GM13976 (cell line): ENCODE measurements around the gene SLC37A1.

Source experiments
- DNase-seq: peaks from one replicate; pipeline ENCODE4 v3.0.0; 2012; ENCODE audit warnings: low spot score
- in situ Hi-C: fragments of 300-500 bp; cut with MboI; formaldehyde crosslinking; loops from one replicate; pipeline ENCODE4 v1.12.0; 2022; ENCODE audit warnings: low sequenced_read_pairs, mixed read lengths, inconsistent platforms; ENCODE audit not compliant: unreplicated experiment
- TF ChIP-seq, protein P1 (sequence below): IDR thresholded peaks from 2 replicates; pipeline ENCODE4 v1.5.1; 2012; ENCODE audit warnings: borderline replicate concordance, mild to moderate bottlenecking; ENCODE audit not compliant: insufficient read depth; ENCODE audit errors: extremely low read depth, missing control alignments, control extremely low read depth

Gene SLC37A1

DNA sequence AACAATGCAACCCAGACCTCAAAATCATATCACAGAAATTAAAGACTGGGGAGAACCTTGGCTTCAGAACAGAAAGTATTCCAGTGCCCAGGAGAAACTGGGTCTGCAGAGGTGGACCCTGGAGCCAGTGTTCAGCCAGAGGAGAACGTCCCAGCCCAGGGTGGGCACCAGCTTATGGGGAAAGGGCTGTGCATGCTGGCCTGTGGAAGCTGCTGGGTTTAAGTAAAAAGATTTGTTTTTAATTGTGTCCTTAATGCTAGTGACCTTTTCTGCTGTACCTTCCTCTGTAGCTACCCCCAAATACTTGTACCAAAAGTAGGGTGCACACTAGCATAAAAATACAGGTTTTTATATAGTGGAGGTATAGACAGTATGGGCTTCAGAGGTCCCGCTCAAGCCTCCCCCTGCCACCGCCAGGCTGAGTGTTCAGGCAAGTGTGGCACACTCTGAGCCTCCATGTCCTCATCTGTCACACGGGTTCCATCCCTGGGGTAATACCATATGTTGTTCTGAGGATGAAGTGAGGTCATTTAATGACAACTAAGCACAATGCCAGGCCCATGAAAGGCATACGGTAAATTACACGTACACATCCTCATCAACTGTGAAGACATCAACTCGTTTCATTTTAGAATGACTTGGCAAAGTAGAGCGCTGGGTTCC lies 47.0 kb downstream of the SLC37A1 start:
- TF ChIP-seq, protein P1, sequence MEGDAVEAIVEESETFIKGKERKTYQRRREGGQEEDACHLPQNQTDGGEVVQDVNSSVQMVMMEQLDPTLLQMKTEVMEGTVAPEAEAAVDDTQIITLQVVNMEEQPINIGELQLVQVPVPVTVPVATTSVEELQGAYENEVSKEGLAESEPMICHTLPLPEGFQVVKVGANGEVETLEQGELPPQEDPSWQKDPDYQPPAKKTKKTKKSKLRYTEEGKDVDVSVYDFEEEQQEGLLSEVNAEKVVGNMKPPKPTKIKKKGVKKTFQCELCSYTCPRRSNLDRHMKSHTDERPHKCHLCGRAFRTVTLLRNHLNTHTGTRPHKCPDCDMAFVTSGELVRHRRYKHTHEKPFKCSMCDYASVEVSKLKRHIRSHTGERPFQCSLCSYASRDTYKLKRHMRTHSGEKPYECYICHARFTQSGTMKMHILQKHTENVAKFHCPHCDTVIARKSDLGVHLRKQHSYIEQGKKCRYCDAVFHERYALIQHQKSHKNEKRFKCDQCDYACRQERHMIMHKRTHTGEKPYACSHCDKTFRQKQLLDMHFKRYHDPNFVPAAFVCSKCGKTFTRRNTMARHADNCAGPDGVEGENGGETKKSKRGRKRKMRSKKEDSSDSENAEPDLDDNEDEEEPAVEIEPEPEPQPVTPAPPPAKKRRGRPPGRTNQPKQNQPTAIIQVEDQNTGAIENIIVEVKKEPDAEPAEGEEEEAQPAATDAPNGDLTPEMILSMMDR: no peak
- in situ Hi-C loops: no loop called here
- DNase-seq: no peak

GRCh38 chr21:42561762-42562650 lies 48.4 kb downstream of the SLC37A1 start:
- in situ Hi-C loops: no loop called here

DNA sequence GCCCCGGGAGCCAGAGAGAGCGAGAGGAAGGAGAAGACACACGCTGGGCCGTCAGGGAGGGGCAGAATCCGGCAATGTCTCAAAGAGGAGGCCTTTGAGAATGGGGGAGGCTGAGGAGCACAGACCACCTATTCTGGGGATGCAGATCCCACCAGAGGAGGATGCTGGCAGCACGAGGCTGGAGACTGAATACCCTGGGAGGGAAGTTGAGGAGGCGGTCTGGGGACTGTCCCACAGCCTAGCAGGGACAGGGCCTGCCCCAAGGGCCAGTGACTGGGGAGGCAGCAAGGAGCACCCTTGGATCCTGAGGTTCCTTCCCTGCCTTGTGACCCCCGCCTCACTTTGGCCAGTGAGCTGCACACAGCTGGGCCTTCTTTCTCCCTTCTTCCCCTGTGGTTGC lies 49.2 kb downstream of the SLC37A1 start:
- in situ Hi-C loops: no loop called here
- TF ChIP-seq, protein P1: no peak
- DNase-seq: no peak

More at GRCh38 chr21:42561762-42562650, 48.4 kb downstream of the SLC37A1 start:
- peak; percentile 72 for DNase-seq
- TF ChIP-seq, protein P1: no peak

DNA sequence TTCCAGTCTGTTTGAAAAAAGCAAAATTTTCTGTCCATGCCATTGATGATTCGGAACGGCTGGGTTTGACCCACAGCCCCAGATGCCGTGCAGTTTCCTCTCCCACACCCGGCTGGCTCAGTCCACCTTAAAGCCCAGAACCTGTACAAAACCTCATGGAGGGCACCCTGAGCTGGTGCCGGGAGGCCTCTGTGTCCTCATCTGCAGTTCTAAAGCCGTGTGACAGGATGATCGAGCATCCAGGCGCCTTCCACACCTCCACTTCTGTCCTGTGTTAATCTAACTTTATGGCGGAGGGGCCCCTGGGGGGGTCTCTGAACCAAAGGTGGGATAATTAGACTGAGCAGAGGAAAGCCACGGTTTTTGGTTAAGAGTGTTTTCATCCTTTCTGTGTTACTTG lies 49.6 kb downstream of the SLC37A1 start:
- TF ChIP-seq, protein P1: no peak
- in situ Hi-C loops: no loop called here

DNA sequence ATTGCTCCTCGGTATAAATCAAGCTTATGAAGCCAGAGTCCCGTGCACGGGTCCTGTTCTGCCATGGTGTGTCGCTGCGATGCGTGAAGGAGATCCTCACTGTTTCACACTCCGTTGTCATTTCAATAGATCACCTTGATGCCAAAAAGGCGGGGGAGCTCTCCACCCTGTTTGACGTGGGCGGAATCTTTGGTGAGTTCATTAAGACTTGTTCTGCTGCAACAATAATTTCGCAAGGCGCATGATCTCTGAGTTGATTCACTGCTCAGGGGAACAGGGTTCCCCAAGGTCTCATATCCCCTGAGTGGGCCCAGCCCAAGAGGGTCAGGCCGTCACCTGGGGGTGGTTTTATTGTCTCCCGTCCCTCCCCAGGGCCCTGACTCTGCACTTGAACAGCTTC lies 50.0 kb downstream of the SLC37A1 start:
- in situ Hi-C loops: no loop called here
- TF ChIP-seq, protein P1: no peak
- DNase-seq: no peak

More for the DNA sequence above, 49.6 kb downstream of the SLC37A1 start:
- no peak for DNase-seq

DNA sequence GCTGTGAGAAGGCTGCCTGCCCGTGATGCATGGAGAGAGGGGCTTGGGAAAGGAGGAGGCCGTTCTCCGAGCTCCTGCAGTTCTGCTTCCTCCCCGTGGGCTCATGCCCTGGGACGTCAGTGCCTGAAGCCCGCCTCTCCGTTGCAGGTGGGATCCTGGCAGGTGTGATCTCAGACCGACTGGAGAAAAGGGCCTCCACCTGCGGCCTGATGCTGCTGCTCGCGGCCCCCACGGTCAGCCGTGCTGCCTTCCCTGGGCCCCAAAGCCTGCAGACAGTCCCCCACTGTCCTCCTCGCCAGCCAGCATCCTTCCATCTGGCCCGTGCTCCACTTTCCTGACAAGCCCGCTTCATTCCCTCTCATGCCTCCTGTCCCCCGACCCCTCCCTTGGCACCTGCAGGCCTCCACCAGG lies 50.9 kb downstream of the SLC37A1 start:
- TF ChIP-seq, protein P1: no peak
- in situ Hi-C loops: no loop called here
- DNase-seq: no peak
